SH-SY5Y (cell line): ENCODE measurements around the gene ACSL3.

Experiments used
- GATA2 ChIP-seq: IDR thresholded peaks from 2 replicates; pipeline ENCODE4 v1.6.1; 2011; ENCODE audit warnings: mild to moderate bottlenecking, low read depth, low read length
- GATA3 ChIP-seq: IDR thresholded peaks from 2 replicates; pipeline ENCODE4 v1.6.1; 2011; ENCODE audit warnings: low read depth, mild to moderate bottlenecking, low read length, moderate library complexity

DNA sequence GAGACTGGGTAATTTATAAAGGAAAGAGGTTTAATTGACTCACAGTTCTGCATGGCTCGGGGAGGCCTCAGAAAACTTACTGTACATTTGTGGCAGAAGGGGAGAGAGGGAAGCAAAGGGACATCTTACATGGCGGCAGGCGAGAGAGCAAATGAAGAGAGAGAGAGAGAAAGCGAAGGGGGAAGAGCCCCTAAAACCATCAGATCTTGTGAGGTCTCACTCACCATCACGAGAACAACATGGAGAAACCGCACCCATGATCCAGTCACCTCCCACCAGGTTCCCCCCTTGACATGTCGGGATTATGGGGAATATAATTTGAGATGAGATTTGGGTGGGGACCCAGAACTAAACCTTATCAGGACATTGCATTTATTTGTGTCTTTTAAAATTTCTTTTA is 75.9 kb downstream of the ACSL3 start:
- TF ChIP-seq GATA2 (no peak), GATA3 (no peak)
